A549 (cell line): Measurements from ENCODE around the gene TRAPPC3. TPM values are rescaled to one million over a fixed set of nuclear protein-coding genes. Genes with fewer than 3 reads are reported as not detected.

Experiments used
- ATAC-seq, 2 experiments: fragments of 200-7000 bp in 1 of 2; fragments of >200 bp in 1 of 2; cut with Nextera tagmentation in 1 of 2; cut with Tn5 transposase in 1 of 2; 3 replicates each; pipeline versions ENCODE4 v1.8.0 to v1.9.1; 2018 to 2020; ENCODE audit warnings: mild to moderate bottlenecking in 1 of 2, moderate library complexity in 1 of 2
- CTCF ChIA-PET: fragments of 300-600 bp; sonication (Branson Sonifier 250); formaldehyde crosslinking; extraction: SDS; loops from one replicate; lab custom pipeline; 2021; ENCODE audit warnings: antibody characterized with exemption, inconsistent platforms; lab: Yijun Ruan, JAX
- POLR2A ChIA-PET: fragments of 350-600 bp; formaldehyde crosslinking; extraction: SDS; loops from one replicate; lab custom pipeline; 2021; ENCODE audit warnings: antibody characterized with exemption, inconsistent platforms; lab: Yijun Ruan, JAX
- DNase-seq, 2 experiments: peaks; one replicate each; pipeline versions ENCODE4 v3.0.0 to v3.0.0-alpha.2; 2011 to 2016; ENCODE audit warnings: low read depth in 1 of 2, low spot score in 1 of 2
- FAIRE-seq: peaks from 2 replicates; lab custom pipeline; 2011; peaks lifted over from hg19 to GRCh38; lab: Jason Lieb, UNC
- H3K27ac ChIP-seq, 2 experiments: fragments of >200 bp; sonication (Bioruptor Twin); formaldehyde crosslinking; 3 replicates each; pipeline ENCODE4 v1.5.1; 2016 to 2017
- H3K4me1 ChIP-seq: fragments of >200 bp; sonication (Bioruptor Twin); formaldehyde crosslinking; 3 replicates; pipeline ENCODE4 v1.6.1; 2016
- H3K4me2 ChIP-seq: fragments of >200 bp; sonication (Bioruptor Twin); formaldehyde crosslinking; 3 replicates; pipeline ENCODE4 v1.6.1; 2016
- H3K4me3 ChIP-seq: fragments of >200 bp; sonication (Bioruptor Twin); formaldehyde crosslinking; 3 replicates; pipeline ENCODE4 v1.5.1; 2016
- H3K9me3 ChIP-seq: fragments of >200 bp; sonication (Bioruptor Twin); formaldehyde crosslinking; 3 replicates; pipeline ENCODE4 v1.6.1; 2016
- BHLHE40 ChIP-seq: IDR thresholded peaks from 2 replicates; pipeline ENCODE4 v1.6.1; 2012; ENCODE audit warnings: low read depth, low read length, inconsistent platforms
- CTCF ChIP-seq: fragments of >200 bp; sonication (Bioruptor Twin); formaldehyde crosslinking; IDR thresholded peaks from 3 replicates; pipeline ENCODE4 v1.5.1; 2016
- EHF ChIP-seq: fragments of 250-450 bp; sonication (Bioruptor Pico); IDR thresholded peaks from 2 replicates; pipeline ENCODE4 v1.5.0; 2020; ENCODE audit warnings: mild to moderate bottlenecking
- EHMT2 ChIP-seq: fragments of 200-600 bp; sonication (generic); IDR thresholded peaks from 2 replicates; pipeline ENCODE4 v1.6.1; 2016; ENCODE audit warnings: antibody characterized with exemption, low read depth, mild to moderate bottlenecking, moderate library complexity
- ELK1 ChIP-seq: fragments of 150-350 bp; IDR thresholded peaks from 2 replicates; pipeline ENCODE4 v1.6.1; 2014; ENCODE audit warnings: low read depth, mild to moderate bottlenecking, low read length
- EP300 ChIP-seq, 2 experiments: fragments of >200 bp; sonication (Bioruptor Twin); formaldehyde crosslinking; IDR thresholded peaks; 2 replicates in 1 of 2; 3 replicates in 1 of 2; pipeline ENCODE4 v1.6.1; 2016 to 2017
- FOSL2 ChIP-seq, 2 experiments: fragments of 450-650 bp in 1 of 2; fragments of >200 bp in 1 of 2; sonication (Bioruptor Twin) in 1 of 2; formaldehyde crosslinking; IDR thresholded peaks; 2 replicates each; pipeline versions ENCODE4 v1.5.0 to v1.6.1; 2016 to 2020; ENCODE audit warnings: mild to moderate bottlenecking in 1 of 2, moderate library complexity in 1 of 2
- HEYL ChIP-seq: fragments of 250-450 bp; sonication (Bioruptor Pico); IDR thresholded peaks from 2 replicates; pipeline ENCODE4 v1.8.0; 2021; ENCODE audit warnings: mild to moderate bottlenecking, moderate library complexity
- JUN ChIP-seq, 2 experiments: fragments of >200 bp; sonication (Bioruptor Twin); formaldehyde crosslinking; IDR thresholded peaks; 2 replicates in 1 of 2; 3 replicates in 1 of 2; pipeline ENCODE4 v1.6.1; 2016 to 2017
- MAX ChIP-seq: IDR thresholded peaks from 2 replicates; pipeline ENCODE4 v1.6.1; 2012
- NR3C1 ChIP-seq: fragments of >200 bp; sonication (Bioruptor Twin); formaldehyde crosslinking; IDR thresholded peaks from 3 replicates; pipeline ENCODE4 v1.6.1; 2017
- RAD21 ChIP-seq, 2 experiments: fragments of >200 bp in 1 of 2; sonication (Bioruptor Twin) in 1 of 2; formaldehyde crosslinking in 1 of 2; IDR thresholded peaks in 1 of 2; conservative IDR thresholded peaks in 1 of 2; 2 replicates in 1 of 2; 3 replicates in 1 of 2; pipeline ENCODE4 v1.6.1; 2012 to 2018; ENCODE audit warnings: inconsistent platforms in 1 of 2
- RARB ChIP-seq: fragments of 250-450 bp; sonication (Bioruptor Pico); IDR thresholded peaks from 2 replicates; pipeline ENCODE4 v1.8.0; 2021; ENCODE audit warnings: mild to moderate bottlenecking, moderate library complexity
- REST ChIP-seq: fragments of 200-600 bp; sonication (generic); IDR thresholded peaks from 2 replicates; pipeline ENCODE4 v1.6.1; 2016; ENCODE audit warnings: antibody characterized with exemption, mild to moderate bottlenecking, moderate library complexity
- ZFP36 ChIP-seq: fragments of 450-650 bp; IDR thresholded peaks from 2 replicates; pipeline ENCODE4 v1.6.1; 2014; ENCODE audit warnings: borderline replicate concordance; ENCODE audit not compliant: partially characterized antibody
- WGBS: methylation state at CpG from one replicate; pipeline ENCODE4 v1.1.6; 2017; ENCODE audit errors: missing lambda C conversion rate; 5-methylcytosine and 5-hydroxymethylcytosine counted together
- polyA plus RNA-seq, 4 experiments: library from polyadenylated mRNA; depleted of rRNA in 3 of 4; stranded (reverse); fragments of >200 nt; fragmentation: RNase III in 1 of 4; extraction: RNeasy Plus Mini Kit Qiagen cat#74134 plus additional on column Dnase treatment in 1 of 4; gene quantifications; 2 replicates in 3 of 4; 3 replicates in 1 of 4; pipeline ENCODE4 v1.2.3, GENCODE V29; 2011 to 2017

TRAPPC3 gene
- polyA plus RNA-seq, 2 of the 4 experiments (the other 2 are of a cell fraction) = 62.2 to 103 TPM

GRCh38 chr1:36128905-36129206 lies 20.4 kb downstream of the TRAPPC3 start (continued):
- no peak for TF ChIP-seq ELK1
- no peak for TF ChIP-seq JUN (IDR thresholded peaks at IDR 0.05)

GRCh38 chr1:36128126-36128904 lies 21.0 kb downstream of the TRAPPC3 start:
- no peak overlapping the region for H3K4me2 ChIP-seq
- no peak overlapping the region for H3K4me3 ChIP-seq
- H3K9me3 ChIP-seq = no peaks in the 10 kb centered on the region
- H3K4me1 ChIP-seq = no peaks in the 10 kb centered on the region; the same call in 2 of the 3 replicates
- no peak overlapping the region for H3K27ac ChIP-seq
- TF ChIP-seq MAX (no peak), RAD21 (conservative IDR thresholded peaks at IDR 0.05 in 1 of 2, IDR thresholded peaks at IDR 0.05 in 1 of 2) (no peak), ELK1 (no peak), HEYL (no peak), CTCF (no peak), EHF (CRISPR knock-in tag) (no peak), EP300 (IDR thresholded peaks at IDR 0.05) (no peak), REST (no peak), BHLHE40 (no peak)
- no peak for ATAC-seq
- no peak for FAIRE-seq
- no peak for DNase-seq
- POLR2A ChIA-PET = no interaction called here
- WGBS = 92% methylated on average over 8 of the region's 11 CpGs
- CTCF ChIA-PET = interaction anchor here (0.7 to 2.1 kb wide), 3 partner anchors 11 to 197 kb away, joined by 3 to 6 read pairs (median 3); partner anchors contain the start of gene AGO3

GRCh38 chr1:36126797-36127500 lies 22.3 kb downstream of the TRAPPC3 start:
- DNase-seq = no peak
- Histone ChIP-seq H3K4me2 (no peak overlapping the region), H3K27ac (no peak overlapping the region)
- TF ChIP-seq CTCF (no peak), RARB (no peak), JUN (IDR thresholded peaks at IDR 0.05) (no peak), EHMT2 (no peak), FOSL2 (IDR thresholded peaks at IDR 0.05) (no peak), FOSL2 (CRISPR knock-in tag; IDR thresholded peaks at IDR 0.05) (no peak), ZFP36 (no peak), NR3C1 (no peak)
- TF ChIP-seq, all 56 proteins: peak for 0
- WGBS = 56% methylated on average over 5 of the region's 7 CpGs
- ATAC-seq (no peak), FAIRE-seq (no peak)
- Histone ChIP-seq H3K4me3 (no peak overlapping the region), H3K4me1 (no peaks in the 10 kb centered on the region), H3K9me3 (no peaks in the 10 kb centered on the region)
- CTCF ChIA-PET = interaction anchor here (0.6 to 1.3 kb wide), 3 partner anchors 8 to 115 kb away, joined by 3 read pairs; no protein-coding TSS in a partner anchor
- POLR2A ChIA-PET = interaction anchor here (0.7 kb wide), 1 partner anchor 22 kb away, joined by 3 read pairs; the partner anchor contains the start of gene TRAPPC3
